HG03060 (cell line): ENCODE measurements around the gene ZNF700.
A peak's percentile ranks its signal among the peaks of the same experiment; 100 is the strongest.
"Not testable (repeated sequence)": the region's sequence is repeated elsewhere in the genome, so short reads cannot be mapped to it uniquely, and the experiment has no call there.

Source experiments
- ATAC-seq: cut with Tn5 transposase; IDR thresholded peaks from one replicate; pipeline ENCODE4 v1.9.1; 2021; ENCODE audit warnings: low read depth, moderate number of reproducible peaks; ENCODE audit not compliant: unreplicated experiment

ZNF700 gene

GRCh38 chr19:11924886-11925650 lies at the start of gene ZNF700:
Gene ZNF700, plus strand, starts transcription at chr19:11925107. Its CDS starts 104 bp downstream, at chr19:11925211.
- peak; percentile 62 for ATAC-seq

DNA sequence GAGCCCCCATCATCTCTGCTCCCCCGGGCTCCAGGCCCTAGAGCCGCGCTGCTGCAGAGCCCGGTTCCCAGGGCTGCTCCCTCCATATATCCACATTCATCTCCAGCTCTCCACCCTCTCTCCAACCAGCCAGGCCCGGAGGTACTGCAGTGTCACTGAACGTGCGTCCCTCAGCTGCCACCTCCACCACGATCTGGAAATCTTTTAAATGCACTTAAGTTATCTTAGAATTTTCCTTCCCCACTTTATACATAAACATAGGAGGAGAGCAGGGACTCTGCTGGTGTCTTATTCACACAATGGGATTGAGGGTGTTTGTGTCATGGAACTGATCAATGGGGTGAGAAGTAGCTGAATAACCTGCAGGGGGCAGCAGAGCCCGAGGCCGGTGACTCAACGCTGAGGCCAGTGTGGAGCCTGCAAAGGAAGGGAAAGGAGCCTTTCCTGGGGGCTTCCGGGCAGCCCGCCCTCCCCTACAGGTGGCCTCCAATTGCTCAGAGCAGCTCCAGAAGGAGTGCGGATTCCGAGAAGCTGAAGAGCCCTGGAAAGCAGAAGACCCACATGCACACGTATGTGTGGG lies 45.1 kb upstream of the ZNF700 start:
- not testable (repeated sequence) for ATAC-seq

DNA sequence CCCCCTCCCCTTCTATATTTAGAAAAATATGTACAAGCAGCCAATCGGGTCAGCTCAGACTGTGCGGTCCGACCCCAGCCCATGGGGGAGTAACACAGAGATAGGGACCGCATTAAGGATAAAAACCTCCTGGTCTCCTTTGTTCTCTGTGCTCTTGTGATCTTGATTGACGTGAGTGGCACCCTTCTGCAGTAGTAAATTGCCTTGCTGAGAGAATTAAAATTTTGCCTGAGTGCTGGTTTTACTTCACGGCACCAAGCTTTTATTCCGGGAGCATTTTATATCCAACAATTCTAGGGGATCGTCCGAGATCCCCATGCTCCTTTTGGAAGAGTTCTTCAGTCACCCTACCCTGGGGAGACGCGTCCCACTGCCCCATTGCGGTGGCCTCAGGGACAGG lies 44.3 kb upstream of the ZNF700 start:
- no peak for ATAC-seq

DNA sequence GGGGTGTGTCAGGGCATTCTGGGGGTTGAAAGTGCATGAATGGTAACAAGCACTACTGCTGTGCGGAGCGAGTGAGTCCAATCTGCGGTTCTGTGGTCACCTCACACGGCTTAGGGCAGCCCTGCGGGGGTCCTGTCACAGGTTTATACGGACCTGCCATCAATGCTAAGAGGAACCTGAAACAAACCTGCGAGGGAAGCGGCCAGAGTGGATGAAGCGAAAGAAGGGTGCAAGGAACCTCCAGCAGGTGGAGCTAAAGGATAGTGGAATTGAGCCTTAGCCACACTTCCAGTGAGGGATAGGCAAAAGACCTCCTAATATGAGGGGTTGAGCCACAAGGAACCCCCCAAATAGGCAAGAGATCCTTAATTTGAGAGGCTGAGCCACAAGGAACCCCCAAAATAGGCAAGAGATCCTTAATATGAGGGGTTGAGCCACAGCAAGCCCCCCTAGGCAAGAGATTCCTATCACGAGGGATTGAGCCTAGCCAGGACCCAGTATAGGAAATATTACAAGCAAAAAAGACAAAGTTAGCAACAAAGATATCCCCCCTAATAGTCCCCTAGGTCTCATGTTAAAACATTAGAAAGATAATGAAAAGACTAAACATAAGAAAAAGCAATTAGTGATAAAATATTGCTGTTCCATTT lies 43.6 kb upstream of the ZNF700 start:
- ATAC-seq, result no peak

DNA sequence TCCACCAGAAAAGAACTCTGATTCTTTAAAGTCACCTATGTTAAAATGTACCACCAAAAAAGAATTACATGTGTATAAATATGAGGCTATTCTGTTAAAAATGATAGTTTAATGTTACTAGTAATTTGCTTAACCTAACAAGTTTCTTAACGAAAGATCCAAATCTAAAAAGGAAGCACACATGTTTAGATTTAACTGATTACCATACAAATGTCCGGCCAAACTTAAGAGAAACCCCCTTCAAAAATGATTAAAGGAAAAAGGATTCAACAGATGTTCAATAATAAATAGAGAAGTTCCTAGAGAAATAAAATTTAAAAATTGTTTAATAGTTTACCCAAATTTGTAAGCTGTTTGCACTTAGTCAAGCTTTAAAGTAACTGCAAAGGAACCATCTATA lies 42.3 kb upstream of the ZNF700 start:
- ATAC-seq, result no peak

DNA sequence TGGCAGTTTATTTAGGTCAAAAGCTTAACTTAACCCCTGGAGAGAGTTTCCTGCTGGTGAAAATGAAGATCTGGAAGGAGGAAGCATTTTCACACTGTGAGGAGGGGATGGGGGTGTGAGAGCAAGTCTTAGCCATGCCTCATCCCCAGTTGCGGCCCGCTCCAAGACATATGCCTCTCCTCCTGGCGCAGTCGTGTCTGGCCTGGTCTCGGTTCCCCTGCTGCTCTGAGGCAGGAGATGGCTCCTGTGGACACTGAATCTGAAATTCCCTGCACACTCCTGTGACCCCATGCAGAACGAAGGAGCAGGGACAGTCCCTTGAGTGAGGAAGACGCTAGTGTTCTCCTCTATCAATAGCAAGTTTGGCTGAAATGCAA lies 37.7 kb upstream of the ZNF700 start:
- no peak for ATAC-seq

GRCh38 chr19:11887611-11888531 lies 37.0 kb upstream of the ZNF700 start, which contains the start of gene ZNF69:
Gene ZNF69, plus strand, starts transcription at chr19:11887782. Its CDS starts 142 bp downstream, at chr19:11887924.
- ATAC-seq, result no peak

- not testable (repeated sequence) for ATAC-seq
These were observed 35.0 kb upstream of the ZNF700 start for GRCh38 chr19:11889901-11890300.

DNA sequence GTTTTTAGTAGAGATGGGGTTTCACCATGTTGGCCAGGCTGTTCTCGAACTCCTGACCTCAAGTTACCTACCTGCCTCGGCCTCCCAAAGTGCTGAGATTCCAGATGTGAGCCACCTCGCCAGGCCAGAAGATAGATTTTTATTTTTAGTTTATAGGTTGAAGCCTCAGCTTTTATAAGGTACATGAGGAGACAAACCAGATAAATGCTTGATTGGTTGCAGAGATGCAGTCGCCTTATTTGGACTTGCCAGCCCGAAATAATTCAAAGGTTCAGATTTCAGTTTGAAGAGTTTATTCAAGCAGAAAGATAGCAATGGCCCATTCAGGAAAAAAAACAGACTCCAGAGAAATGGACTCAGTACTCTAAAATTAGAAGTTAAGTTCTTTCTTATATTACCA lies 34.3 kb upstream of the ZNF700 start:
- ATAC-seq, result no peak

DNA sequence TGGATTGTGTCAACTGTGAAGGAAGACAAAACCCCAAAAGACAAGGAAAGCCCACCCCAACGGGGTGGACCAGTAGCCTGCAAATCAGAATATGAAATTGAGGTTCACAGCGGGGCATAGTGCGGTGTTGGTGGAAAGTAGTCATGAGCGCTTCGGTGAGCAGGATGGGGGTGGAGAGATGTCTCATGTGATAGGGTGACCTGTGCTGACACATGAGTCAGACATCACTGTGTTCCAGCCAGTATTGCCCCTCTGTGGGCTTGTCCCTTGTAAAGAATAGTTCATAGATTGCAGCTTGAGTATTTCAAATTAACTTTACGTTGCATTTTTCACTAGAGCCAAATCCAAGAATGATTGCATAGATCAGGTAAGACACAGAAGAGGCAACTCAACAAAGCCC lies 30.1 kb upstream of the ZNF700 start:
- ATAC-seq, result no peak

GRCh38 chr19:11902228-11902627 lies 22.7 kb upstream of the ZNF700 start:
- no peak for ATAC-seq

GRCh38 chr19:11905928-11906327 lies 19.0 kb upstream of the ZNF700 start:
- no peak for ATAC-seq

DNA sequence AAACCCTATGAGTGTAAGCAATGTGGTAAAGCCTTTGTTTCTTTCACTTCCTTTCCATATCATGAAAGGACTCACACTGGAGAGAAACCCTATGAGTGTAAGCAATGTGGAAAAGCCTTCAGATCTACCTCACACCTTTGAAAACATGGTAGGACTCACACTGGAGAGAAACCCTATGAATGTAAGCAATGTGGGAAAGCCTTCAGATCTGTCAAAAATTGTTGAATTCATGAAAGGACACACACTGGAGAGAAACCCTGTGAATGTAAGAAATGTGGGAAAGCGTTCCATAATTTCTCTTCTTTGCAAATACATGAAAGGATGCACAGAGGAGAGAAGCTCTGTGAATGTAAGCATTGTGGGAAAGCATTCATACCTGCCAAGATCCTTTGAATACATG lies 13.0 kb upstream of the ZNF700 start:
- ATAC-seq, result not testable (repeated sequence)

- not testable (repeated sequence) for ATAC-seq
These were observed 10.4 kb upstream of the ZNF700 start for GRCh38 chr19:11914417-11915051.

GRCh38 chr19:11921852-11922495 lies 2.9 kb upstream of the ZNF700 start:
- no peak for ATAC-seq

- ATAC-seq, result not testable (repeated sequence)
These were observed 812 bp downstream of the ZNF700 start for GRCh38 chr19:11925651-11926187.

GRCh38 chr19:11927227-11927626 lies 2.3 kb downstream of the ZNF700 start:
- no peak for ATAC-seq

DNA sequence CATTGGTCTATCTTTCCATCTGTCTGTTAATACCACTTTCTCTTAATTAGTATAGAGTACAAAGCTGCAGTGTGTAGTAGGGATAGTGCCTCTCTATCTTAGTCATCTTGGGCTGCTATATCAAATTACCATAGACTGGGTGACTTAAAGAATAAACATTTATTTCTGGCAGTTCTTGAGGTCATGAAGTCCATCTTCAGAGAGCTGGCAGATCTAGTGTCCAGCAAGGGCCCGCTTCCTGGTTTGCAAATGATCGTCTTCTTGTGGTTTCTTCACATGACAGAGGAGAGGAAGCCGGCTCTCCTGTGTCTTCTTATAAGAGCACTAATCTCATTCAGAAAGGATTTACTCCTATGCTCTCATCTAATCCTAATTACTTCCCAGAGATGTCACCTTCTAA lies 6.1 kb downstream of the ZNF700 start:
- ATAC-seq, result no peak

DNA sequence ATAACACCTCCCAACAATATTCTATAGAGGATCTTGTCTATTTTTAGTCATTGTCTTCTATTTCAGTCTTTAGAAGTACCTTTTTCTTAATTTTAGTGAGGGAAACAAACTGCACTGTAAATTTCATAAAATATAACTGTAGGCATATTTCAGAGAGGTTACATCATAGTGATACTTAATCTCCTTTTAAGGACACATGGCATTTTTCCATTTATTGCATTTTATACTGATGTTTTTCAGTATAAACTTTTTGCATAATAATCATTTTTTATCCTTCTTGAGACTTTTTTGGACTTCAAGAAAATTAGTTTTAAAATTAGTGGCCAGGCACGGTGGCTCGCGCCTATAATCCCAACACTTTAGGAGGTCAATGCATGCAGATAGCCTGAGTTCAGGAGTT lies 6.6 kb downstream of the ZNF700 start:
- no peak for ATAC-seq
